ENCODE results near the gene VGLL2.
"Not testable (repeated sequence)": the region's sequence is repeated elsewhere in the genome, so short reads cannot be mapped to it uniquely, and the experiment has no call there.

VGLL2 gene

GRCh38 chr6:117265410-117266256, at the start of gene VGLL2:
Gene VGLL2 (plus strand): TSS chr6:117265558. CDS start chr6:117265764, 206 bp downstream.
- peak; percentile 20 for DNase-seq

GRCh38 chr6:117222861-117223260, 42.5 kb upstream of the VGLL2 start:
- DNase-seq = no peak

- DNase-seq = no peak
Observed at GRCh38 chr6:117226778-117227177, 38.6 kb upstream of the VGLL2 start.

GRCh38 chr6:117227245-117227962, 38.0 kb upstream of the VGLL2 start:
- no peak for DNase-seq

GRCh38 chr6:117228202-117228601, 37.2 kb upstream of the VGLL2 start:
- DNase-seq = no peak

DNA sequence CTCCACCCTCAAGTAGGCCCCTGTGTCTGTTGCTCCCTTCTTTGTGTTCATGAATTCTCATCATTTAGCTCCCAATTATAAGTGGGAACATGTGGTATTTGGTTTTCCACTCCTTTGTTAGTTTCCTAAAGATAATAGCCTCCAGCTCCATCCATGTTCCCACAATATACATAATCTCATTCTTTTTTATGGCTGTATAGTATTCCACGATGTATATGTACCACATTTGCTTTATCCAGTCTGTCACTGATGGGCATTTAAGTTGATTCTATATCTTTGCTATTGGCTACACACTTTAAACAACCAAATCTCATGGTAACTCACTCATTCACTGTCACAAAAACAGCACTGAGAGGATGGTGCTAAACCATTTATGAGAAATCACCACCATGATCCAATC, 35.5 kb upstream of the VGLL2 start:
- no peak for DNase-seq

GRCh38 chr6:117231466-117231865, 33.9 kb upstream of the VGLL2 start:
- DNase-seq = no peak

- DNase-seq = no peak
Observed at GRCh38 chr6:117232196-117232595, 33.2 kb upstream of the VGLL2 start.

DNA sequence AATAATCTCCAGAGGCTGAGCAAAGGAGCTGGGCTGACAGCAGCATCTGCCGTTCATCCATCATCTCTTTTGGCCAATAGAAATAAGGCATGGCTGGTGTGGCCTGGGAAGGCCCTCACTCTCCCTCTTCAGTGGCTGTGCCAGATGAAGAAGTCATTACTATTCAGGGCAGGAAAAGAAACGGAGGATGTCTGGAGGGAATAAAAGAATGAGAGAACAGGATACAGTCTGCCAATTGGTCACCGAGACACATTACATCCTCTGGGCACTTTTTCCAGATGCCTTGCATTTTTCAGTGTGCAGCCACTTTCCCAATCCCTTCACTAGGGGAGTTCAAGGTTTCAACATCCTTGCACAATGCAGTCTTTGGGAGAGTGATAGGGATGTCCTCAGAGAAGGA, 32.2 kb upstream of the VGLL2 start:
- no peak for DNase-seq

- no peak for DNase-seq
Observed at GRCh38 chr6:117237561-117237960, 27.8 kb upstream of the VGLL2 start.

- DNase-seq = not testable (repeated sequence)
Observed at GRCh38 chr6:117244571-117244970, 20.8 kb upstream of the VGLL2 start.

- DNase-seq = not testable (repeated sequence)
Observed at GRCh38 chr6:117244979-117245378, 20.4 kb upstream of the VGLL2 start.

- no peak for DNase-seq
Observed at GRCh38 chr6:117253785-117254184, 11.6 kb upstream of the VGLL2 start.

GRCh38 chr6:117262799-117263198, 2.6 kb upstream of the VGLL2 start:
- no peak for DNase-seq

DNA sequence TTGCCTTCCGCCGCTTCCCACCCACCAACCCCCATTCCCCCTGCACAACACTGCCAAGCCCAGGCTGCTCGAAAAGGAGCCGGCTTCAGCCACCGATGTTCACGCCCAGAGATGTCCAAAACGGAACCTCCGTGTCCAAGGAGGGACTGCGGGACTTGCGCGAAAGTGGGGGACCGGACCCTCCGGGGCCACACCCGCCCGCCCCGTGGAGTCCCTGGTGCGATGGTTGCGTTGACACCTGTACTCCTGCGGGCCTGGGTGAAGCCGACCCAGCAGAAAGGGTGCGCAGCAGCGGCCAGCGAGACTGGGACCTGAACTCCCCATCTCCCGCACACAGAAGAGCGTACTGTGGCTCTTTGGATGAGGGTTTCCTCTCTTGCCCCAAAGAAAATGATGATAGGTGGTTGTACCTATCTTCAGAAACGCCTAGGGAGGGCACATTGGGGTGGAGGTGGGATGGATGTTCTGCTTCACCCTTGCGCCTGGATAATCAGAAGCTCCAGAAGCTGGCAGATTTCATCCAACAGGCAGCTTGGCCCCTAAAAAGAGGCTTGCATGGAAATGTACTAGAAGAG, 1.9 kb upstream of the VGLL2 start:
- no peak for DNase-seq

DNA sequence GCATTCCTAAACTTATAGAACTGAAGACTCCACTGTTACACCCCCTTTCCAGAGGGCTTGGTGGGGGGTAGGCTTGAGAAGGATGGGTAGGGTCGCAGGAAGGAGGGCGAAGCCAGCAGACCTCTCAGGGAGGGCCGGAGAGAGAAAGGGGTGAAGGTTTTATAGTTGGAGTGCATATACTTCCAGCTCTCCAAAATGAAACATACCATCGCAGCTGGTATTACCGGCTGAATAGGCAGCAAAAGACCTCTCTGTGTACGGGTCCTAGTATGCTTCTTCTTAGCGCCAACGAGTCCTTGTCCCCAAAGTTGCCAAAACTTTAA, 1.0 kb upstream of the VGLL2 start:
- DNase-seq = no peak

GRCh38 chr6:117264692-117265409, 507 bp upstream of the VGLL2 start:
- no peak for DNase-seq

- no peak for DNase-seq
Observed at GRCh38 chr6:117266257-117267053, 1.1 kb downstream of the VGLL2 start.

GRCh38 chr6:117267054-117267347, 1.6 kb downstream of the VGLL2 start:
- DNase-seq = no peak

DNA sequence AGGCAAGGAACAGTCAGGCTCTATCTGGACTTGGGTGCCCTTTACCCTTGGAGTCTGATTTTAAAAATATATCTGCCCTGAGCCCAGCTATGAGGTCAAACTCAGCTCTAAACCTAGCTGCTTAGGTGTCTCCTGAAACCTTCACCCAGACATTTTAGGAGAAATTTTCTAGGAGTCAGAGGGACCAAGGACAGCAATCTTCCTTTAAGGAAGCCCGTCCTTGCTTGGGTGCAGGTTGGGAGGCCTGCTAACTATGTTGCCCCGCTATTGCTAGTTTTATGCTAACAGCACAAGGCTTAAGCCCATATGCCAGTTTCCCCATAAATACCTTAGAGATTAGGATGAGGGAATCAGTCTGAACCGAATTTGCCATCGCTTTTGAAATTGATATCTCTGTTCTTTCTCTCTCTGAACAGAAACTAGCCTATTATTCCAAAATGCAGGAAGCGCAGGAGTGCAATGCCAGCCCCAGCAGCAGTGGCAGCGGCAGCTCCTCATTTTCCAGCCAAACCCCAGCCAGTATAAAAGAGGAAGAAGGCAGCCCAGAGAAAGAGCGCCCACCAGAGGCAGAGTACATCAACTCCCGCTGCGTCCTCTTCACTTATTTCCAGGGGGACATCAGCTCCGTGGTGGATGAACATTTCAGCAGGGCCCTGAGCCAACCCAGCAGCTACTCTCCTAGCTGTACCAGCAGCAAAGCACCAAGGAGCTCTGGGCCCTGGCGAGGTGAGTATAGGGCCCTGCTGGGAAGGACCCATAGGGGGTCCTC, 2.6 kb downstream of the VGLL2 start:
- DNase-seq = no peak

GRCh38 chr6:117268924-117269323, 3.6 kb downstream of the VGLL2 start:
- no peak for DNase-seq

- no peak for DNase-seq
Observed at GRCh38 chr6:117269638-117270054, 4.3 kb downstream of the VGLL2 start.

Data from NCI-H2029 treated with DMSO at 0.1 percent for 48 hours (cell line).